Endothelial cell of umbilical vein (primary cell): ENCODE measurements around the gene UBE2H. TPM values are rescaled to one million over a fixed set of nuclear protein-coding genes. Genes with fewer than 3 reads are reported as not detected.

ENCODE experiments used
- BruUV-seq: library from RNA; stranded (reverse); fragments of 400-500 nt; replicated peaks from 2 replicates; lab custom pipeline; 2021; lab: Mats Ljungman, UMichigan
- CTCF ChIA-PET: fragments of 300-600, 350-600 bp; sonication (Branson Sonifier 250); formaldehyde crosslinking; loops from one replicate; lab custom pipeline; 2021; ENCODE audit warnings: antibody characterized with exemption, inconsistent platforms; lab: Charles Lee
- POLR2A ChIA-PET: fragments of 300-600, 350-600 bp; sonication (Branson Sonifier 250); formaldehyde crosslinking; loops from one replicate; lab custom pipeline; 2021; ENCODE audit warnings: antibody characterized with exemption, inconsistent platforms; lab: Charles Lee
- DNase-seq: peaks from one replicate; pipeline ENCODE4 v3.0.0-alpha.2; 2011; ENCODE audit warnings: low read depth, low spot score
- FAIRE-seq: peaks from 2 replicates; lab custom pipeline; 2011; peaks lifted over from hg19 to GRCh38; lab: Jason Lieb, UNC
- H2AFZ ChIP-seq: 2 replicates; pipeline ENCODE4 v1.6.0; 2012; ENCODE audit warnings: low read depth, low read length, control low read depth, inconsistent platforms
- H3K27ac ChIP-seq: 2 replicates; pipeline ENCODE4 v1.5.1; 2011; ENCODE audit warnings: low read depth, mild to moderate bottlenecking, control low read depth, low read length, moderate library complexity; ENCODE audit not compliant: insufficient read depth
- H3K27me3 ChIP-seq, 2 experiments: 2 replicates each; pipeline versions ENCODE4 v1.6.0 to v1.6.1; 2011; ENCODE audit warnings: low read length in 2 of 2, mixed read lengths in 1 of 2; ENCODE audit not compliant: control insufficient read depth in 2 of 2, insufficient read depth in 2 of 2
- H3K36me3 ChIP-seq, 2 experiments: 2 replicates in 1 of 2; 3 replicates in 1 of 2; pipeline ENCODE4 v1.5.1; 2011; ENCODE audit warnings: low read length in 2 of 2, mild to moderate bottlenecking in 1 of 2, moderate library complexity in 1 of 2; ENCODE audit not compliant: control insufficient read depth in 2 of 2, insufficient read depth in 2 of 2; ENCODE audit errors: extremely low read depth in 1 of 2
- H3K4me1 ChIP-seq: 3 replicates; pipeline ENCODE4 v1.5.1; 2011; ENCODE audit warnings: mild to moderate bottlenecking, low read length; ENCODE audit not compliant: control insufficient read depth, insufficient read depth; ENCODE audit errors: extremely low read depth
- H3K4me2 ChIP-seq: 2 replicates; pipeline ENCODE4 v1.6.1; 2011; ENCODE audit warnings: low read length, control low read depth, mixed read lengths; ENCODE audit not compliant: insufficient read depth
- H3K4me3 ChIP-seq, 3 experiments: fragments of 200-600 bp in 1 of 3; sonication (generic), shearing (Covaris generic) in 1 of 3; replicated peaks in 1 of 3; 2 replicates each; pipeline ENCODE4 v1.5.1; 2011 to 2016; ENCODE audit warnings: control low read depth in 3 of 3, low read length in 3 of 3, mild to moderate bottlenecking in 2 of 3, inconsistent platforms in 1 of 3, low read depth in 1 of 3, moderate library complexity in 1 of 3; ENCODE audit not compliant: insufficient read depth in 1 of 3
- H3K79me2 ChIP-seq: 2 replicates; pipeline ENCODE4 v1.6.0; 2012; ENCODE audit warnings: low read length, inconsistent platforms; ENCODE audit not compliant: control insufficient read depth, insufficient read depth
- H3K9ac ChIP-seq: replicated peaks from 2 replicates; pipeline ENCODE3; 2011; ENCODE audit warnings: low read length, control low read depth; ENCODE audit not compliant: insufficient read depth; ENCODE audit errors: extremely low read depth
- H3K9me1 ChIP-seq: replicated peaks from 3 replicates; pipeline ENCODE4 v1.6.0; 2011; ENCODE audit warnings: mild to moderate bottlenecking, low read length; ENCODE audit not compliant: control insufficient read depth, insufficient read depth; ENCODE audit errors: extremely low read depth
- H3K9me3 ChIP-seq: replicated peaks from 2 replicates; pipeline ENCODE4 v1.5.1; 2012; ENCODE audit warnings: low read length, inconsistent platforms; ENCODE audit not compliant: control insufficient read depth, insufficient read depth
- H4K20me1 ChIP-seq: replicated peaks from 2 replicates; pipeline ENCODE3; 2011; ENCODE audit warnings: mild to moderate bottlenecking, low read length; ENCODE audit not compliant: control insufficient read depth, insufficient read depth; ENCODE audit errors: extremely low read depth
- EZH2 ChIP-seq: IDR thresholded peaks from 2 replicates; pipeline ENCODE4 v1.6.1; 2012; ENCODE audit warnings: borderline replicate concordance, low read depth, mild to moderate bottlenecking, moderate library complexity, low read length, inconsistent platforms; ENCODE audit not compliant: severe bottlenecking
- FOS ChIP-seq: IDR thresholded peaks from 2 replicates; pipeline ENCODE4 v1.6.1; 2011; ENCODE audit warnings: mild to moderate bottlenecking, low read length, moderate library complexity, borderline replicate concordance; ENCODE audit not compliant: insufficient read depth
- GATA2 ChIP-seq: IDR thresholded peaks from 2 replicates; pipeline ENCODE4 v1.7.0; 2011; ENCODE audit warnings: low read depth, mild to moderate bottlenecking, moderate library complexity, mixed read lengths, low read length; ENCODE audit not compliant: insufficient read length, insufficient read depth
- JUN ChIP-seq: IDR thresholded peaks from 2 replicates; pipeline ENCODE4 v1.6.1; 2011; ENCODE audit warnings: borderline replicate concordance, low read depth; ENCODE audit not compliant: insufficient read length, insufficient read depth
- MYC ChIP-seq: IDR thresholded peaks from one replicate; pipeline ENCODE4 v1.6.1; 2011; ENCODE audit warnings: mild to moderate bottlenecking, low read depth, low read length
- POLR2A ChIP-seq: IDR thresholded peaks from 2 replicates; pipeline ENCODE4 v1.6.1; 2012; ENCODE audit warnings: low read depth, mild to moderate bottlenecking, control low read depth, low read length
- POLR2AphosphoS5 ChIP-seq: IDR thresholded peaks from 2 replicates; pipeline ENCODE4 v1.6.1; 2012; ENCODE audit warnings: low read depth, mild to moderate bottlenecking, control low read depth, low read length, moderate library complexity; ENCODE audit not compliant: insufficient read depth
- dilution Hi-C: fragments of 300-500 bp; cut with MboI; formaldehyde crosslinking; loops from one replicate; pipeline ENCODE4 v1.15.0; 2019; ENCODE audit warnings: low sequenced_read_pairs; ENCODE audit not compliant: extremely low pct_ligation_motif_present
- intact Hi-C: fragments of 100-400 bp; cut with micrococcal nuclease; formaldehyde crosslinking; loops from one replicate; pipeline ENCODE4 v1.10.0; 2022
- polyA plus RNA-seq, 4 experiments: library from polyadenylated mRNA; depleted of rRNA in 3 of 4; stranded (reverse) in 3 of 4; unstranded in 1 of 4; fragments of >200 nt; gene quantifications; 2 replicates each; pipeline versions ENCODE4 v1.2.1 to v1.2.3, GENCODE V29; 2011 to 2012; ENCODE audit warnings: missing spikeins in 1 of 4
- total RNA-seq: library from RNA; stranded (reverse); gene quantifications from 2 replicates; pipeline ENCODE4 v1.2.3, GENCODE V29; 2021
- TF ChIP-seq, protein P1 (sequence below): IDR thresholded peaks from 2 replicates; pipeline ENCODE4 v1.6.1; 2011; ENCODE audit not compliant: insufficient read depth, insufficient read length
- TF ChIP-seq, protein P2 (sequence below), 2 donors: IDR thresholded peaks; 1 replicate in 1 of 2; 2 replicates in 1 of 2; pipeline ENCODE4 v1.5.1; 2011; ENCODE audit warnings: low read length in 2 of 2, mild to moderate bottlenecking in 2 of 2, moderate library complexity in 2 of 2, control low read depth in 1 of 2, inconsistent platforms in 1 of 2, low read depth in 1 of 2; ENCODE audit not compliant: insufficient read depth in 1 of 2; ENCODE audit errors: extremely low read depth in 1 of 2

The UBE2H gene
- total and polyA plus RNA-seq, 2 donors (not counting 3 experiments of a cell fraction or from before 2014, with no cell fraction given) = 51.7 to 90.1 TPM

GRCh38 chr7:129858490-129858889 is 94.3 kb downstream of the UBE2H start:
- peaks cover 0 to 5% of the 10 kb centered on the region in 2 experiments for H3K36me3 ChIP-seq
- H3K27ac ChIP-seq = no peak overlapping the region
- H3K4me1 ChIP-seq = peaks cover 17% of the 10 kb centered on the region
- H3K27me3 ChIP-seq = no peaks in the 10 kb centered on the region
- H3K4me2 ChIP-seq = no peak overlapping the region
- no peaks in the 10 kb centered on the region for H3K9me1 ChIP-seq
- H3K9ac ChIP-seq = no peak overlapping the region
- no TSS peak for BruUV-seq
- FAIRE-seq (no peak), DNase-seq (no peak)
- peaks cover 30% of the 10 kb centered on the region for H3K79me2 ChIP-seq
- dilution Hi-C loops = no loop called here
- no peak overlapping the region for H2AFZ ChIP-seq
- intact Hi-C loops = no loop called here
- peaks cover 18% of the 10 kb centered on the region for H4K20me1 ChIP-seq
- TF ChIP-seq MYC (no peak), EZH2 (no peak), POLR2AphosphoS5 (no peak), POLR2A (no peak), JUN (no peak), FOS (no peak), GATA2 (no peak)
- TF ChIP-seq, protein P1, sequence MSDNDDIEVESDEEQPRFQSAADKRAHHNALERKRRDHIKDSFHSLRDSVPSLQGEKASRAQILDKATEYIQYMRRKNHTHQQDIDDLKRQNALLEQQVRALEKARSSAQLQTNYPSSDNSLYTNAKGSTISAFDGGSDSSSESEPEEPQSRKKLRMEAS = no peak
- TF ChIP-seq, protein P2, sequence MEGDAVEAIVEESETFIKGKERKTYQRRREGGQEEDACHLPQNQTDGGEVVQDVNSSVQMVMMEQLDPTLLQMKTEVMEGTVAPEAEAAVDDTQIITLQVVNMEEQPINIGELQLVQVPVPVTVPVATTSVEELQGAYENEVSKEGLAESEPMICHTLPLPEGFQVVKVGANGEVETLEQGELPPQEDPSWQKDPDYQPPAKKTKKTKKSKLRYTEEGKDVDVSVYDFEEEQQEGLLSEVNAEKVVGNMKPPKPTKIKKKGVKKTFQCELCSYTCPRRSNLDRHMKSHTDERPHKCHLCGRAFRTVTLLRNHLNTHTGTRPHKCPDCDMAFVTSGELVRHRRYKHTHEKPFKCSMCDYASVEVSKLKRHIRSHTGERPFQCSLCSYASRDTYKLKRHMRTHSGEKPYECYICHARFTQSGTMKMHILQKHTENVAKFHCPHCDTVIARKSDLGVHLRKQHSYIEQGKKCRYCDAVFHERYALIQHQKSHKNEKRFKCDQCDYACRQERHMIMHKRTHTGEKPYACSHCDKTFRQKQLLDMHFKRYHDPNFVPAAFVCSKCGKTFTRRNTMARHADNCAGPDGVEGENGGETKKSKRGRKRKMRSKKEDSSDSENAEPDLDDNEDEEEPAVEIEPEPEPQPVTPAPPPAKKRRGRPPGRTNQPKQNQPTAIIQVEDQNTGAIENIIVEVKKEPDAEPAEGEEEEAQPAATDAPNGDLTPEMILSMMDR (IDR thresholded peaks at IDR 0.05; ENCODE audit: extremely low read depth in 1 of 2, insufficient read depth in 1 of 2, low read depth in 1 of 2, low read length in 2 of 2) = no peak
- ChIA-PET CTCF (no interaction called here), POLR2A (no interaction called here)
- no peaks in the 10 kb centered on the region for H3K9me3 ChIP-seq
- H3K4me3 ChIP-seq = no peak overlapping the region
